Immature natural killer cell (primary cell): ENCODE results near the gene CCT6B. TPM values are rescaled to one million over a fixed set of nuclear protein-coding genes. Genes with fewer than 3 reads are reported as not detected.
"Not testable (repeated sequence)": the region's sequence is repeated elsewhere in the genome, so short reads cannot be mapped to it uniquely, and the experiment has no call there.

Experiments
- DNase-seq, 3 donors: peaks; one replicate each; pipeline ENCODE4 v3.0.0; 2022; ENCODE audit warnings: mixed read lengths in 1 of 3
- H3K27ac Mint-ChIP-seq, 6 donors: one replicate each; pipeline ENCODE4 v1.8.0; 2020; ENCODE audit warnings: mixed read lengths in 6 of 6, mild to moderate bottlenecking in 5 of 6, inconsistent platforms in 4 of 6, moderate library complexity in 3 of 6
- H3K27me3 Mint-ChIP-seq, 3 donors: one replicate each; pipeline ENCODE4 v1.8.0; 2020 to 2021; ENCODE audit warnings: low read depth in 3 of 3, mild to moderate bottlenecking in 3 of 3, mixed read lengths in 3 of 3, moderate library complexity in 3 of 3, inconsistent platforms in 1 of 3
- H3K36me3 Mint-ChIP-seq, 3 donors: one replicate each; pipeline ENCODE4 v1.8.0; 2020; ENCODE audit warnings: mixed read lengths in 3 of 3, inconsistent platforms in 2 of 3, mild to moderate bottlenecking in 2 of 3
- H3K4me1 Mint-ChIP-seq, 2 donors: one replicate each; pipeline ENCODE4 v1.8.0; 2020; ENCODE audit warnings: inconsistent platforms in 2 of 2, mild to moderate bottlenecking in 2 of 2, mixed read lengths in 2 of 2, moderate library complexity in 1 of 2
- H3K4me3 Mint-ChIP-seq, 5 donors: one replicate each; pipeline ENCODE4 v1.8.0; 2020; ENCODE audit warnings: mild to moderate bottlenecking in 5 of 5, mixed read lengths in 5 of 5, inconsistent platforms in 3 of 5, moderate library complexity in 3 of 5
- H3K9me3 Mint-ChIP-seq, 6 donors: one replicate each; pipeline ENCODE4 v1.8.0; 2020; ENCODE audit warnings: mild to moderate bottlenecking in 6 of 6, mixed read lengths in 6 of 6, inconsistent platforms in 4 of 6, moderate library complexity in 3 of 6
- polyA plus RNA-seq, 3 donors: library from polyadenylated mRNA; unstranded; fragments of 300-500 nt; fragmentation: Illumina TruSeq; gene quantifications; one replicate each; pipeline ENCODE4 v1.2.3, GENCODE V29; 2021

Gene CCT6B
- polyA plus RNA-seq, 3 donors from 2014 or later: 1.4 to 2.7 TPM; not detected in 1

DNA sequence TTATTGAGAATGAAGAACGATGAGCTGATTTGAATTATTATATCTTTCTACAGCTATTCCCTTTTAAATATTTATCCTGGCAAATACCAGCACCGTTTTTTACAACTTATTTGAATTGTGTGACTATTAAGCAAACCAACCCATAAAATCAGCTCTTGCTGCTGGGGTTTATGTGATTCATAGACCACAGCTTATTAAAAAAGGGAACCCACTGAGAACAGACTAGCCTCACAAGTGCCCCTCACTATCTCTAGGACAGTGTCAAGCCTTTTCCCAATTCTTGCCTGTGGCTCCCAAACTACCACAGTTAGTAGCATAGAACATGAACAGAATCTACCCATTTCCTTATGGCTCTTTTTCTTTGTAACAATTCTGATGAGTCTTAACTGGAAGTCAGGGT lies 12.9 kb upstream of the CCT6B start:
- DNase-seq: no peak
- Mint-ChIP-seq H3K4me1 (peaks cover 0 to 2% of the 10 kb centered on the region in 2 donors), H3K27ac (no peak overlapping the region), H3K36me3 (peaks cover 3 to 7% (median 3%) of the 10 kb centered on the region in 3 donors), H3K9me3 (no peaks in the 10 kb centered on the region), H3K27me3 (peaks cover 2 to 3% (median 2%) of the 10 kb centered on the region in 3 donors), H3K4me3 (no peak overlapping the region)

DNA sequence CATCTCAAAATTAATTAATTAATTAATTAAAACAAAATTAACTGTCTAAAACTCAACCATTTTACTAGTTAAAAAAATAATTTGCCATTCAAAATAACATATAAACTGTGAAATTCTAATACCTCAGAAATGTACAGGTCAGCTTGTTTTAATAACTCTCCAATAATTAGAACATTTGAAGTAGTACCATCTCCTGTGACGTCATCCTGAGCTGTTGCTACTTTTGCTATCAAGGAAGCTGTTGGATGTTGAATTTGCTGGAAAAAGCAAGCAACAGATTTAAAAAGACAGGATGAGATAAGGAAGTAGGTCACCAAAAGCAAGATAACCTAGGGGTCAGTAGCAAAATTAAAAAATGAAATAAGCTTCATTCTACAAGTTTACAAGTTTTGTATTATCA lies 2.8 kb downstream of the CCT6B start:
- DNase-seq: no peak
- Mint-ChIP-seq H3K4me1 (peaks cover 27 to 29% of the 10 kb centered on the region in 2 donors), H3K36me3 (peaks cover 0 to 4% (median 3%) of the 10 kb centered on the region in 3 donors), H3K27me3 (peaks cover 7 to 15% (median 12%) of the 10 kb centered on the region in 3 donors), H3K4me3 (no peak overlapping the region), H3K27ac (no peak overlapping the region), H3K9me3 (peaks cover 0 to 3% (median 0%) of the 10 kb centered on the region in 6 donors)

- H3K9me3 Mint-ChIP-seq, H3K27me3 Mint-ChIP-seq, DNase-seq, H3K36me3 Mint-ChIP-seq, H3K4me3 Mint-ChIP-seq, H3K27ac Mint-ChIP-seq, H3K4me1 Mint-ChIP-seq: not testable (repeated sequence)
Observed at GRCh38 chr17:34950780-34951179, 10.5 kb downstream of the CCT6B start.

GRCh38 chr17:34930283-34930682 lies 31.0 kb downstream of the CCT6B start:
- Mint-ChIP-seq H3K36me3 (peaks cover 0 to 4% (median 4%) of the 10 kb centered on the region in 3 donors), H3K27me3 (peaks cover 0 to 2% (median 0%) of the 10 kb centered on the region in 3 donors), H3K27ac (no peak overlapping the region), H3K9me3 (no peaks in the 10 kb centered on the region), H3K4me3 (no peak overlapping the region), H3K4me1 (no peaks in the 10 kb centered on the region)
- no peak for DNase-seq

- Mint-ChIP-seq H3K4me3 (no peak overlapping the region), H3K27me3 (peaks cover 0 to 2% (median 0%) of the 10 kb centered on the region in 3 donors), H3K4me1 (no peaks in the 10 kb centered on the region), H3K9me3 (no peaks in the 10 kb centered on the region), H3K36me3 (peaks cover 0 to 4% (median 4%) of the 10 kb centered on the region in 3 donors), H3K27ac (no peak overlapping the region)
- no peak for DNase-seq
Observed at GRCh38 chr17:34926661-34927060, 34.6 kb downstream of the CCT6B start.

DNA sequence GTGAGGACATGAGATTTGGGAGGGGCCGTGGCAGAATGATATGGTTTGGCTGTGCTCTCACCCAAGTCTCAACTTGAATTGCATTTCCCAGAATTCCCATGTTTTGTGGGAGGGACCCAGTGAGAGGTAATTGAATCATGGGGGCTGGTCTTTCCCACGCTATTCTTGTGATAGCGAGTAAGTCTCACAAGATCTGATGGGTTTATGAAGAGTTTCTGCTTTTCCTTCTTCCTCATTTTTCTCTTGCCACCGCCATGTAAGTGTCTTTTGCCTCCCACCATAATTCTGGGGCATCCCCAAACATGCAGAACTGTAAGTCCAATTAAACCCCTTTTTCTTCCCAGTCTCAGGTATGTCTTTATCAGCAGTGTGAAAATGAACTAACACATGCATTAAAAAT lies 40.6 kb downstream of the CCT6B start:
- no peak for DNase-seq
- no peaks in the 10 kb centered on the region for H3K4me1 Mint-ChIP-seq
- no peaks in the 10 kb centered on the region for H3K36me3 Mint-ChIP-seq
- no peak overlapping the region for H3K27ac Mint-ChIP-seq
- H3K4me3 Mint-ChIP-seq: no peak overlapping the region
- no peaks in the 10 kb centered on the region for H3K27me3 Mint-ChIP-seq
- no peaks in the 10 kb centered on the region for H3K9me3 Mint-ChIP-seq

DNA sequence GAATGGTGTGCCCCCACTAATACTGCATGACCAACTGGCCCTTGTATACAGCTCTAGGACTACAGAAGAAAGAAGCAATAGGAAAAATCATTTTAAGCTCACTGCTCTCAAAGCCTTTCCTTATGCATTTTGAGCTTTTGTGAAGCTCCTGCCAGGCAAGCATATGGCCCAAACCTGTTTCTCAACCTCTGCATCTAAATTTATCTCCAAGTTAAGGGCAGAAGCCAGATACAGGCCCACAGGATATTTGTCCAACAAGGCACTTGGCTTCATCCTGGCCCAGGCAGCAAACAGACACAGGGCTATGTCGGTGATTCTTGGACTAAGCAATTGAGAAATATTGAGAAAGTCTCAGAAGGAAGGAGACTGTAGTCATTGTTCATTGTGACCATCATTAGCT lies 43.9 kb downstream of the CCT6B start:
- no peaks in the 10 kb centered on the region for H3K9me3 Mint-ChIP-seq
- no peak overlapping the region for H3K4me3 Mint-ChIP-seq
- H3K27me3 Mint-ChIP-seq: peaks cover 0 to 2% (median 0%) of the 10 kb centered on the region in 3 donors
- no peaks in the 10 kb centered on the region for H3K36me3 Mint-ChIP-seq
- no peak for DNase-seq
- H3K27ac Mint-ChIP-seq: no peak overlapping the region
- no peaks in the 10 kb centered on the region for H3K4me1 Mint-ChIP-seq

DNA sequence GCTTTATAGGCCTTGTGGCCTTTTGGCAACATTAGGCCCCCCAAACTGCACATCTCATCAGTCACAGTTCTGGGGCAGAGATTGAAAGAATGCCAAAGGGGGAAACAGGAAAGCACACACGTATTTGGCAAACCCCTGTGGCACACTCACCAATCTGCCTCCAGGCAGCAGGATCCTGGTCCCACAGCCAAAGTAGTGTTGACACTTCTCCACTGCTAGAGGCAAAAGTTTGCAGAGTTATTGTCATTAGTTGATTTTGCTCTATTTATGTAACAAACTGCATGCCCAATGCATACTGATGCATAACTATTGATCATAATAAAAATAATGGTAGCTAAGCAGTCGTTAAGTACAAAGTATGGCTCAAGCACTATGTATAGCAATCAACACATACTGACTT lies 45.1 kb downstream of the CCT6B start:
- H3K27me3 Mint-ChIP-seq: peaks cover 0 to 2% (median 0%) of the 10 kb centered on the region in 3 donors
- no peaks in the 10 kb centered on the region for H3K36me3 Mint-ChIP-seq
- no peak overlapping the region for H3K27ac Mint-ChIP-seq
- no peak for DNase-seq
- no peak overlapping the region for H3K4me3 Mint-ChIP-seq
- H3K9me3 Mint-ChIP-seq: no peaks in the 10 kb centered on the region
- H3K4me1 Mint-ChIP-seq: no peaks in the 10 kb centered on the region

DNA sequence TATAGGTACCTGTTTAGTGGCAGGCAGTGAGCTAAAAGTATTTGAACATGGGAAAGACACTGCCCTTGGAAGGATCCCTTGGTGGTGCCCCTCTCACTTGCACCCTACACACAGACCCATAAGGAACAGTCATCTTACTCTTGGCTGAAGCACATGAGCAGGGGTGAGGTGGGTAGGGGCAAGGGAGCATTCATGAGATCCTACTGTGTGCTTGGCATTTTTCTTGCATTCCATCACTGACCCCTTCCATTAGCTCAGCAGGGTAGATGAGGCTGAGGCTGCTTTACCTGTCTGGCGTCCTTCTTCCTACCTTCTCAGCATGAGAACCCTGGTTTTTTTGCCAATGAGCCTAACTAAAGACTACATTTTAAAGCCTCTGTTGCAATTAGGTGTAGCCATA lies 48.3 kb downstream of the CCT6B start:
- no peak for DNase-seq
- Mint-ChIP-seq H3K27me3 (peaks cover 0 to 5% (median 0%) of the 10 kb centered on the region in 3 donors), H3K4me1 (no peaks in the 10 kb centered on the region), H3K27ac (no peak overlapping the region), H3K4me3 (no peak overlapping the region), H3K9me3 (no peaks in the 10 kb centered on the region), H3K36me3 (no peaks in the 10 kb centered on the region)

DNA sequence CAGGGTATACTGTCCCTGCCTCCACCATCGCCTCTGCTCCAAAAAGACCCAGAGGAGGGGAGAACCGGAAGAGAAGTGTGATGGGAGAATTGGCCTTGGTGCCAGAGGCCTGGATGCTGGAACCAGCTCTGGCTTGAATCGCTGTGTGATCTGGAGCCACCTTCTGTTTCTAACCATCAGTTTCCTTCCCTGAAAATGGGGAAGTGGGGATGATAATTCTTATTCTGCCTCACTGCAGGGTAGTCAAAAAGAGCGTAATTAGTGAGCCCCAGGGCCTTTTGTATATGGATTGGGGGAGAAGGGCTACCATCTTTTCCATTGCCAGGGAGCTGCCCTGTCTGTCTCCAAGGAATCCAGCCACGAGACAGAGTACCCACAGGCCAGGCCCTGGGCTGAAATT lies 52.2 kb downstream of the CCT6B start:
- H3K9me3 Mint-ChIP-seq: no peaks in the 10 kb centered on the region
- no peak overlapping the region for H3K4me3 Mint-ChIP-seq
- peaks cover 0 to 3% (median 0%) of the 10 kb centered on the region in 3 donors for H3K27me3 Mint-ChIP-seq
- no peaks in the 10 kb centered on the region for H3K4me1 Mint-ChIP-seq
- no peak for DNase-seq
- no peaks in the 10 kb centered on the region for H3K36me3 Mint-ChIP-seq
- no peak overlapping the region for H3K27ac Mint-ChIP-seq

DNA sequence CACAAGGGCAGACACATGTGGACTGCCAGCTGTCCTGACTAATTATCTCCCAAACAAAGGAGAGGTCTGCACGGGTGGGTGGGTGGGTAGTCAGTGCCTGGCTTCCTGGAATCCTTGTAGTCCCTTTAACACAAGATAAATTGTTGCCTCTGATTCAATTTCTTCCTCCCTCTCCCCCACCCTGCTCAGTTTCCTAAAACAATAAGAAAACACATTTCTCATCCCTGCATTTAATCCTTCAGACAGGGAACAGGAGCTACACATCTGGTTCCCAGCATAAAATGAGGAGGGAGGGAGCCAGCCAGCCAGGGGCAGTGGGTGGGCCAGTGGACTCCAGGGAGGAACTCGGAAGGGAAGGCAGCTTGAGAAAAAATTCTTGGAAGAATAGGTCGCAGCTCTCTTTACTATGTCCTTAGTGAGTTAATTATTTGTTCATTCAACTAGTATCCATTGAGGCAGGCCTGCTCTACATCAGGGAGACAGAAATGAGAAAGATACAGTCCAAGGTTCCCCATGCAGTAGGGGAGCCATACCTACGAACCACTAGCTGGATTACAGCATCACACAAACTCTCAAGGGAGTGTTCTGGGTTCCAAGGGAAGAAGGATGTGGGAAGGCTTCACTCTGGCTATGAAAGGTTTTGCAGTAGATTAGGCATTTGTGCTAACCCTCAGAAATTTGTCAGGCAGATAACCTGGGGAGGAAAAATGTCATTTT lies 58.3 kb downstream of the CCT6B start:
- Mint-ChIP-seq H3K9me3 (no peaks in the 10 kb centered on the region), H3K36me3 (no peaks in the 10 kb centered on the region), H3K4me1 (no peaks in the 10 kb centered on the region), H3K27ac (no peak overlapping the region), H3K4me3 (no peak overlapping the region), H3K27me3 (peaks cover 0 to 20% (median 4%) of the 10 kb centered on the region in 3 donors)
- no peak for DNase-seq

DNA sequence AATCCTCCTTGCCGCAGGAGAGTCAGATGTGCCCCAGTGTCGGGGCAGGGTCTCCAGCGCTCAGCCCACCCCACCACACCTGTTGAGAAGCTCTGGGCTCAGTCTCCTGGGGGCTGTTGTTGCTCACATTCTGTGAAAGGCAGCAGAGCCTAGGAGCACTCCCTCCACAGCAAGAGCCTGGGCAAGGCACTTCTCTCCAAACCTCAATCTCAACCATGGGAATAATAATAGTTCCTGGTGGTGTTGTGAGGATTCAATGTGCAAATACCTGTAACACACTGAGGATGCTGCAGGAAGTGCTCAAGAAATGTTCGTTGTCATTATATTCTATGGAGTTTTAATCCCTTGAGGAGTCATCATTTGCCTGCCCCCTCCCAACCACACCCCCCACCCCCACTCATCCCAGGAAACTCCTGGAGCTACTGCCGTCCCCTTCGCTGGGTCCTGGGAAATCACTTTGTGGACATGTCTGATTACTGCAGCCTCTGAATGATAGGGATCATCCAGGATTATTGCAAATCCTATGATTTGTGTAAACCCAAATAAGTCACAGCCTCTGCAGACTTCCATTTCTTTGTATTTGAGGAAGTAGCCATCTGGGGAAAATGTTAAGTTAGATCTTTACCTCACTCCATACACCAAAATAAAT lies 61.5 kb downstream of the CCT6B start:
- Mint-ChIP-seq H3K4me3 (no peak overlapping the region), H3K36me3 (no peaks in the 10 kb centered on the region), H3K9me3 (no peaks in the 10 kb centered on the region), H3K27me3 (peaks cover 3 to 32% (median 4%) of the 10 kb centered on the region in 3 donors), H3K27ac (no peak overlapping the region), H3K4me1 (no peaks in the 10 kb centered on the region)
- DNase-seq: no peak

DNA sequence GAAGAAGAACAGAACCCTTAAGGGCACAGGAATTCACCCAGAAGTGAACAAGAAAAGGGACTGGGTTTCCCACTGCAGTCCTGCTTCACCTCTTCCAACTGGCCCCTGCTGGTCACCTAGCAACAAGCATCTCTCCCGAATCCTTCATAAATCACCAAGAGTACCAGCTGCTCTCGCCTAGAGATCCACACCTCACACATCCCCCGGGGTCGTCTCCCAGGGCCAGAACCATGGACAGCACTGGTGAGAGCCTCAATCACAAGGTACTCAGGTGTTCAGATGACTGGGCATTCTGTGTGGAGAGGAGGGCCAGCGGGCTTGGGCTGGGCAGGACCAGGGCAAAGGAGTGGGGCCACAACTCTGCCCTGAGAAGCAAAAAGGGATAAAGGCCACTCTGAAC lies 65.9 kb downstream of the CCT6B start:
- Mint-ChIP-seq H3K9me3 (no peaks in the 10 kb centered on the region), H3K36me3 (no peaks in the 10 kb centered on the region), H3K4me3 (no peak overlapping the region), H3K27me3 (peaks cover 3 to 31% (median 5%) of the 10 kb centered on the region in 3 donors), H3K4me1 (no peaks in the 10 kb centered on the region), H3K27ac (no peak overlapping the region)
- DNase-seq: no peak

GRCh38 chr17:34894964-34895363 lies 66.3 kb downstream of the CCT6B start:
- DNase-seq: no peak
- Mint-ChIP-seq H3K27ac (no peak overlapping the region), H3K4me3 (no peak overlapping the region), H3K9me3 (no peaks in the 10 kb centered on the region), H3K4me1 (no peaks in the 10 kb centered on the region), H3K36me3 (no peaks in the 10 kb centered on the region), H3K27me3 (peaks cover 3 to 32% (median 5%) of the 10 kb centered on the region in 3 donors)
